ENCODE data around the gene TXNL4A.
A peak's percentile ranks its signal among the peaks of the same experiment; 100 is the strongest.
"Not testable (repeated sequence)": the region's sequence is repeated elsewhere in the genome, so short reads cannot be mapped to it uniquely, and the experiment has no call there.

TXNL4A gene, protein sequence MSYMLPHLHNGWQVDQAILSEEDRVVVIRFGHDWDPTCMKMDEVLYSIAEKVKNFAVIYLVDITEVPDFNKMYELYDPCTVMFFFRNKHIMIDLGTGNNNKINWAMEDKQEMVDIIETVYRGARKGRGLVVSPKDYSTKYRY

DNA sequence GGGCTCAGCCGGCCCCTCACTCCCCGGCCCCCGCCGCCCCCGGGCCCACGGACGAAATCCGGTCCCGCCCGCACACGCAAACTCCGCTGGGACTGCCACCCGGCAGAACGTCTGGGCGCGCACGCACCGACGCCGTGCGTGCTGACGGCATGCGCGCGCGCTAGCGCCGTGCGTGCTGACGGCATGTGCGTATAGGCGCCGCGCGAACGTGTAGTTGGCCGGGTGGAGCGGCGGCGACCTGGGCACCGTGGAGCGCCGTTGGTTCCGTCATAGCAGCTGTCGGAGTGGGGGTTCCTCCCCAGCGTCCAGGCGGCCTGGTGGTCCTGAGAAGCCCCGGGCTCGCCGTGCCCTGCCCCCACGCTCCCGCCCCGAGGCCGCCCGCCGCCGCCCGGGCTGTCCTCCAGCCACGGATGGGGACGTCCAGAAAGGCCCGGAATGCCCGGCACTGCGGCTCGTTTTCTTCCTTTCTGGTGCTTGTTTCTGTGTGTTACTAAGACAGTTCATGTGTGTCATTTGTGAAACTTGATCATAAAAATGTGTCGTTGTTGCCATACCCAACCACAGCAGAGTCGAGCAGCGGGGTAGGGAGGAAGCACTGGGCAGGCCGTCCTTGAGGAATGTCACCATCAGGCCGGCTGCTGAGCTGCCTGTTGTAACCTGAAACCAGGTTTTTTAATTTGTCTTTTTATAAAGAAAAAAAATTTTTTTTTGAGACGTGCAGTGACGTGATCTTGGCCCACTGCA lies at the start of gene TXNL4A:
Gene TXNL4A, minus strand, starts transcription at position 113 of the 744 bp plus-strand sequence. CDS start 171 bp downstream, outside the sequence.
- peak; percentile 80 to 85 for DNase-seq

DNA sequence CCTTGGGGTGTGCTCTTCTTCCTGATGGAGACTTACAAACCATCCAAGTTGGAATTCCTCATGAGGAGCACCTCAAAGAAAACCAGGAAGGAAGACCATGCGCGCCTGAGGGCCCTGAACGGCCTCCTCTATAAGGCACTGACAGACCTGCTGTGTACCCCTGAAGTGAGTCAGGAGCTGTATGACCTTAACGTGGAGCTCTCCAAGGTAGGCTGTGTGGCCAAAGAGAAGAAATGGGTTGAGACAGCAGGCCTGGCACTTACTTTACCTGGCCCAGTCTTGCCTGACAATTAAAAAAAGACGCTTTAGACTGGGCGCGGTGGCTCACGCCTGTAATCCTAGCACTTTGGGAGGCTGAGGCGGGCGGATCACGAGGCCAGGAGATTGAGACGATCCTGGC lies 48.9 kb upstream of the TXNL4A start:
- no peak for DNase-seq

DNA sequence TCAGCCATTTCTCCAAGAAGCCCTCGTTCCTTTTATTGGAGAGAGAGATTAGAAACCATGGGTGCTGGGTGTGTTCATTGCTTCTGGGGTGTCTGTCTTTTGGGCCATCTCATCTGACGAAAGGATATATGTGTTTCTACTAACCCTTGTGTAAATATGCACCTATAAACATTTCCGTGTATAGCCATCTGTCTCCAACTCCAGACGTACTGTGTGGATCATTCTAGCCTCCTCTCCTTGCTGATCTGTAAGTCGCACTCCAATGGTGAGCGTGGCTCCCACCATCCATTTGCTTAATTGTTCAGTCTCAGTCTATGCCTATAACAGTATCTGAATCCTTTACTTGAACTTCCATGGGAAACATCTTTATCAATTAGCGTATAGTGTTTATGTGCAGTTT lies 47.6 kb upstream of the TXNL4A start:
- DNase-seq = no peak

DNA sequence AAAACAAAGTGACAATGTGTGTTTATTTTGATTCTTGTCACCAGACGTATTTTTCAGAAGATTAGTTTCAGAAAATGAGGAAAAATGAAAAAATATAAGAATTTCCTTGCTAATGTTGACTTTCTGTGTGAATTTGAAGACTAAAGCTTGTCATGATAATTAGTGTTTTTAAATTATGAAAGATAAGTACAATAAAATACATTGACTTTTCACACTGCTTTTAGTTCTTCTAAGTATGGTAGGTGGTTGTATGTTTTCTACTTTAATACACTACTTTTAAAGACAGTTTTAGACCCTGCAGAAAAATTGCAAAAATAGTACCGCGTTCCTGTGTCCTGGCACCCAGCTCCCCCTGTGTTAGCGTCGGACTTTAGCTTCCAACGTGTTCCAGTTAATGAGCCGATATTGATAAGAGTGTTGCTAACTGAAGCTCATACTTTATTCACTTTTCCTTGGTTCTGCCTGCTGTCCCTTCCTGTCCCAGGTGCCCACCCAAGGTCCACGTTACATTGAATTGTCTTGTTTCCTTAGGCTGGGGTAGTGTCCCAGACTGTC lies 46.6 kb upstream of the TXNL4A start:
- no peak for DNase-seq

DNA sequence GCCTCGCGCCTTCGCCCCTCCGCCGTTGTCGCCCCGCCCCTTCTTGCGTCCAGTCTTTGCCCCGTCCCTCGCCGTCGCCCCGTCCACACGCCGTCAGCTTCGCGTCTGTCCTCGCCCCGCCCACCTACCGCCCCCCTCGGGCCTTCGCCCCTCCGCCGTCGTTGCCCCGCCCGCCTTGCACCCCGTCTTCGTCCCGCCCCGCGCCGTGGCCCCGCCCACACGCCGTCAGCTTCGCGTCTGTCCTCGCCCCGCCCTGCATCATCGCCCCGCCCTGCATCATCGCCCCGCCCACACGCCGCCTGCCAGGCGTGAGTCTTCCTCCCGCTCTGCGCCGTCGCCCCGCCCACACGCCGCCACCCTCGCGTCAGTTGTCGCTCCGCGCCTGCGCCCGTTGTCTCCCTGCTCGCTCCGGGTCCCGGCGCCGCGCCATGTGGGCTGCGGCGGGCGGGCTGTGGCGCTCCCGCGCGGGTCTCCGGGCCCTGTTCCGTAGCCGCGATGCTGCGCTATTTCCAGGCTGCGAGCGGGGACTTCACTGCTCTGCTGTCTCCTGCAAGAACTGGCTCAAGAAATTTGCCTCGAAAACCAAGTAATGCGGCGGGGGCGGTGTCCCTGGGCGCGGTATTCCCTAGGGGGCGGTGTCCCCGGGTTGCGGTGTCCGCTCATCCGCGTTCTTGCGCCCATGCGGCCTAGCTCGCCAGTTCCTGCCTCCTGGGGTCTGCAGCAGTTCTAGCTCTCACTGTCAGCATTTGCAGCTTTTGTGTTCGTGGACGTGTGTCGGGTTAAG lies 45.9 kb upstream of the TXNL4A start, which contains the start of gene RBFA:
Gene RBFA, plus strand, starts transcription at position 367 of the 784 bp plus-strand sequence. Its CDS starts 62 bp downstream, at position 429.
- DNase-seq = peak; percentile 96 to 100

DNA sequence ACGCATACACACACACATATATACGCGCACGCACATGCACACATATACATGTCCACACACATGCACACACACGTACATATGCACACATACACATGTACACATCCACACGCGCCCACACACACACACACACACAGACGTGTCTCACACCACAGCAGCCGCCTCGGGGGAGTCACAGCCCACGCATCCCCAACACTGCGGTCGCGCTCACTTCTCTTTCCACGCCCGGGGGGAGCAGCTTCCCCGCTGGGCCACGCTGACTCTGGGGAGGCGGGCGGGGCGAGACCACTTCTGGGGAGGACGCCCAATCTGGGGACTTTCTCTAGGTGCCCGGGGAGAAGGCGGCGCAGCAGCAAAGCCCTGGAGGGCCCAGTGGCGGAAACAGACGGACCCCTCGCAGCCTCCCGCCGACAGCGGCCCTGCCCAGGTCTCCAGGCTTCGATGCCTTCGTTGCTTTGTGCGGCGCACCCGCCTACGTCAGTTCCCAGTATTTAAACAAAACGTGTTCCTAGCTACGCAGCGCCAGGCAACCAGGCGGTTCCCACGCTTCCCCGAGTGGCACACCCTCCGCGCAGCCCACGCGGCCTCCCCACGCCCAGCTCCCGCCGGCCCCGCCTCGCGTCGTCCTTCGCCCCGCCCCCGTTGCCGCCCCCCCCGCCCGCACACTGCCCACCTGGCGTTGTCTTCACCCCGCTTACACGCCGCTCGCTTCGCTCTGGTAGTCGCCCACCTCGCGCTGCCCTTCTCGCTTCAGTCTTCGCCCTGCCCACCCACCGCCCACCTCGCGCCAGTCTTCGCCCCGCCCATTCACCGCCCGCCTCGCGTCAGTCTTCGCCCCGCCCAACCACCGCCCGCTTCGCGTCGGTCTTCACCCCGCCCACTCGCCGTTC lies 45.1 kb upstream of the TXNL4A start:
- DNase-seq = peak; percentile 80 to 82

DNA sequence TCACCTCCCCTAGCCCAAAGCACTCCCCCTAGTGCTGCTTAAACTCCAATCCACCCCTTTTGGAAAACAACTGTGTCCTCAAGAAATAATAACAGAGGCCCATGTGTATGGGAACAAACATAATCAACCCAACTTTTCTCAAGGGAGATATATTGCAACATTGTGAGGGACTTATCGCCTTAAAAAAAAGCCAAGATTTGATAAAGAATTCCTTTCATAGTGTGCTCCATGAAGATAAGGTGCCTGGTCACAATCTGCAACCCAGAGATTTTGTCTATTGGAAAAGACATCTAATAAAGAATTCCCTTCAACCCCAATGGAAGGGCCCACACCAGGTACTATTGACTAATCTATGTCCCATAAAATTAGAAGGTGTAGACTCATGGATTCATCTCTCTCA lies 41.3 kb upstream of the TXNL4A start:
- DNase-seq = no peak

DNA sequence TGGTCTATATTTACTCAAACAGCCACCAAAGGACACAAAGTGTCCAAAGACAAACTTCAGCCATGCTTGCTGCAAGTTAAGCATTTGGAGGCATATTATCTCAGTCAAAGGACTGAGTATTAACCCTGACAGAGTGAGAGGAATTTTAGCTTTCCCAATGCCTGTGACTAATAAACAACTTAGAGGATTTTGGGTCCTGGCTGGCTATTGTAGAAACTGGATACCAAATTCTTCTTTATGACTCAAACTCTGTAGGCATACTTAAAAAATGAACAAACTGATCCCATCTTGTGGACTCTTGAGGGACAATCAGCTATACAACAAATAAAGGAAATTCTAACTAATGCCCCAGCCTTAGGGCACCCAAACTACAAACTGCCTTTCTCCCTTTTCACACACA lies 39.4 kb upstream of the TXNL4A start:
- not testable (repeated sequence) for DNase-seq

DNA sequence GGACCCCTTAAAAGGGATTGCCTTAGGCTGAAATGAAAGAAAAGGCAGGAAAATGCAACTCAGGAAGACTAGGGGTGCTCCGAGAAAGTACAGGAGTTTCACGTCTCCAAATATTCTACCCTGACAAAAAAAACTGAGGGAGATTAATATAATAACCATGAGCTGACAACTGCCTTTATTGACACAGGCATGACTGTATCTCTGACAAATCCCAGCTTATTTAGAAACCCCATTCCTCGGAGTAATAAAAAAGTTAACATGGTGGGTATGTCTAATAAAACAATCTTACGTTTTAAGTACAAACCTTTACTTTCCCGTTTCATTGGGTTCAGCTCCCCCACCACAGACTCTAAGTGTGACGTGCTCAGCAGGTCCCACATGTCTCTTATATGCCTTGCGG lies 38.0 kb upstream of the TXNL4A start:
- DNase-seq = no peak

DNA sequence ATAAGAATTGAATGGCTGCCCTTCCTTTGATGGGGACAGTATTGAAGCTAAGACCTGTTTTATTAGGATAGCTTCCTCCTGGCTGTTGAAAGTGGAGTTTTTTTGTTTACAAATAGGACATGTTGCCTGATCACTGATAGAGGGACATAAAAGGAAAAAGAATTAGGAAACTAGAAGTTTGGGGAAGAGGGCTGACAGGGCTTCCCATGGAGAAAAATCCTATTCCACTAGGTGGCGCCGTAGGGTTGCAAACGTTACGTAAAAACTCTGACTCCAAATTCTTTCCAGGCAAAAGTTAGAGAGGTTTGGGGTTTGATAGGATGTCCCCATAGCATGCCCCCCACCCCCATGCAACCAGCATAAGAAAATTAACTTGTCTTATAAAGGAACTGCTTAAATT lies 34.8 kb upstream of the TXNL4A start:
- DNase-seq = peak in 1 of 2 donors; percentile 44

DNA sequence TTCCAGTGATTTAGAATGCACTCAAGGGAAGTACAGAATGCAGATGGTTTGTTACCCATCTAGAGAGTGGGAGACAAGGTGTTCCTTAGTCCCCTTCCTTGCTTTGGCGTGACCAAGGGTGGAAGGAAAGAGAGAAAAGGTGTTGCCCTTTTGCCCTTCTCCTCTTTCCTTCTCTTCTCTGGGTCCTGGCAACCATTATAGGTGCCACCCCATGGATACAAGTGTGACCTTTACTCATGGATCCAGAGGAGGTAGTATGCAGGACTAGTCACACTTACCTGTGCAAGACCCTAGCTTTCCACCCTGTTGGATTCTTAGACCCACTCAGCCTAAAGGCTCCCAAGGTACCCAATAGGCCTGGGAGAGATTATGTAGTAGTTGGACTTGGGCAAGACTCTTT lies 34.2 kb upstream of the TXNL4A start:
- DNase-seq = peak in 1 of 2 donors; percentile 28

DNA sequence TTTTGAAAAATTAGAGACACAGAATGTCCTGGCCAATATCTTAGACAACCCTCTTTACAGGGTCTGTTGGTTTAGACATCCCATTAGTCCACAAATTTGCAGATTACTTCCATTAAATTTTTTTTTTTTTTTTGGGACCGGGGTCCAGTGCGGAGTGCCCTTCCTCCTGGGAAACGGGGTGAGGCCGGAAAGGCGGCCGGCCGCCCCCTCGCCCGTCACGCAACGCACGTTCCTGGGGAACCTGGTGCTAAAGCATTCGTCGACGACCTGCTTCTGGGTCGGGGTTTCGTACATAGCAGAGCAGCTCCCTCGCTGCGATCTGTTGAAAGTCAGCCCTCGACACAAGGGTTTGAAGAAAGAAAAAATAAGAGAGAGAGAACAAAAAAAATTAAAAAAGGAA lies 24.4 kb upstream of the TXNL4A start:
- DNase-seq = no peak

DNA sequence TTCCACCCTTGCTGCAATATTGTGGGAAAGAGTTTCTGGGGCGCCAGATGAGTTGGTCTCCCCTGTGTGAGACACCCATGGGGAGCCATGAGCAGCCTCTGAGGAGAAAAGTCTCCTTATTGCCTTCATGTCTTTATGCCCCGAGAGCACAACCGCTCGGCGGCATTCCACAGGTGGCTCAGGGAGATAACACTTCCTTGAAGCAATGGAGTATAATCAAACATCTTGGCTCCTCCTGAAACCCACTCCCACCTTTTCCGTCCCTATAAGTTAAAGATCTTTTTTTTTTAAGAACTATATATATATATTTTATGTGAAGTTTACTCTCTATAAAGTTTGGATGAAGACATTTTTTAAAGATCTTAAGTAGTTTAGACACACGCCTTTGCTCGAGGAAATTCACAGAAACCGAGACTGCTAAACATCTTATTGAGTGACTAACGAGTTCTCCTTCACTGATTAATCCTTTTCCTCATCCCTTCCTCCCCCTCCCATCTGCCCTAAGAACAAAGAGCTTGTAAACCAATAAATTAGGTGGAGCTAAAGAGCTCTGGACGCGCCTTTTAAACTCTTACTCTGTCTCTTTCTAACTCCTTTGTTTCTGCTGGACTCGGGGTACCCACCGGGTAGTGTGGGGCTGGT lies 23.3 kb upstream of the TXNL4A start:
- not testable (repeated sequence) for DNase-seq

DNA sequence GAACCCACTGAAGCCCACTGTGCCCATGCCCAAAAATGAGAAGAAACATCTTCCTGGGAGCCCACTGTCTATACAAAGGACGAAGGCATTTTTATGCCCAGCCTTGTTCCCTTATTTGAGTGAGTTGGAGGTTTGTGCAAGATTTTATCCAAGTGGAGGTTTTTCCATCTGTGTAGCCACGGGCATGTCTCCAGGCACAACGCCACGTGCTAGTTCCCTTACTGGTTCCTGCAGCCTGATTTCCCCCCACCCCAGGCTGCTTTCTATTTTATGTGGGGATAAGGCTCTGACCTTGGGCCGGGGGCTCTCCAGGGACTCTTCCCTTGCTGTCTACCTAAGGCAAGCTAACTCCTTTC lies 22.2 kb upstream of the TXNL4A start:
- no peak for DNase-seq

DNA sequence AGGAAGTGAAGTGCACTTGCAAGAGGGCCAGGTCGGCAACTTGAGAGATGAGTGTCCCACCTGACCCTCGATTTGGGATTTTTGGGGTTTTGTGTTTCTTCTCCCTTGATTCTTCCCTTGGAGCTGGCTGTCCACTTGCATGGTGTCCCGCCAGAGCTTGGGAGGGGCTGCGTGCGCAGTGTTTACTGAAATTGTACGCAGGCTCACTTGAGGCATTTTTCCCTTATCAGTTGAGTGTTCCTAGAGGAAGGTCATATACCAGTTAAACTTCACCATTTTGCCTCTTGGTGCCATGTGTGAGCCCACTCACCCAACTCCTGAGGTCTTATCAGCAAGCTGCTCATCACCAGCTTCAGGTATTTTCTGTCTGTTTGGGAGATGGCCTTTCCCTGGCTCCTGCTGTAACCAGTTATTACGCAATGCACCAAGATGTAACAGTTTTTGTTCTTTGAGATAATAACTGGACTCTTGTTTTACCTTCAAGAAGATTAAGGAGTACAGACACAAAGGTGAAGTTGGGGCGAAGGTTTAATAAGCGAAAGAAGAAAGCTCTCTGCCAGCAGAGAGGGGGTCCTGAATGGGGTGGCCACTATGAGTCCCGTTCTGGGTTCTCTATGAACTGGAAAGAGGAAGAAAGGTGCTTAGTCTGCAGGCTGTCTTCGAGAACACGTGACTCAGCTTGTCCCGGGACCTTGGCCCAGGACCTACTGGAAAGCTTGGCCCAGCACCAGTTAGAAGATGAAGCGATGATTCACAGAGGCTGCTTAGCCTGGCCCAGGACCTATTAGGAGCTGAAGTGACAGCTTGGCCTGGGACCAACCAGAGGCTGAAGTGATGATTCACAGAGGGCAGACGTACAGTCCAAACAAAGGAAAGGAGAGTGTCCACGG lies 21.5 kb upstream of the TXNL4A start:
- no peak for DNase-seq

DNA sequence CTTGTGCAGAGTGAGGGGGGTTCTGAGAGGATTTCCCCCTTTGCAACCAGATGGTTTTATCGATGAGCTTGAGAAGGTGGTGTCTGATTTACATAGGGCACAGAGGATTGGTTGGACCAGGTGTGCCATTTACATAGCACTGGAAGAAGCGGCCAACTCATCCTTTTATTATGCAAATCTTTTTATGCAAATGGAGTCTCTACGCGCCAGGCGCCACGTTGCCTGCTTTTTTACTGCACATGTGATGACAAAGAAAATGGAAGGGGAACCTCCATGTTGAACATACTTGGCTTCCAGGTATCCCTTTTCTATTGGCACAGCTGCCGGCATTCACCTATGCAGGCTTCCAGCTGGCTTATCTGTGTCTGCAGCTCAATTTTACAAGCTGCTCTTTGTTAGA lies 18.4 kb upstream of the TXNL4A start:
- DNase-seq = no peak

DNA sequence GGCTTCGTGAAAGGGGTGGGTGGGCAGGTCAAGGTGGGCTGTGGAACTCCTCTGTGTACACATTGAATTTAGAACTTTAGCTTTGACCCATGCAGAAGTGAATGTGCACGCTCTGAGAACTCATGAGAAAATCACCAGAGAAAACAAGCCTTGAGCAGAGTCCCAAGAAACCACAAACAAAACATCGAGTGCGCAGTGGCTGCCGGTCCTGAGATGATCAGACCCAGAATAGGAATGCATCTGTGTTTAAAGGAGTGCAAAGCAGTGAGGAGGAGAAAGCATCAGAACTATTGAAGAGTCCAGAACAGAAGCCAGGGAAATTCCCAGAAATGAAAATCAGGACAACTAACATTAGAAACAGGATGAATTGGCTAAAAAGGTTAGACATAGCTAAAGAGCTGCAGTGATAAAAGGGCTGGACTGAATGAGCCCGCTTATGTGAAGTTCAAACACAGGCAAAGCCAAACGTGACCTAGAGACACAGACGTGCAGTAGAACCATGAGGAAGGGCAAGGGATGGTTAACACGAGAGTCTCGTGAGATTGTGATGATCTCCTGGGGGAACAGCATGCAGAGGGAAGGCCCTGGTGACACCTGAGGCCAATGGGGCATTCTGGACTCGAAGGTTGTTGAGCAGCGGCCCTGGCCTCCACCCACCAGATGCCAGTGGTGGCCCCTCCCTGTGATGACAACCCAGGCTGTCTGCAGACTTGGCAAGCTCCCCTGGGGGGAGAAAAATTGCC lies 16.4 kb upstream of the TXNL4A start:
- DNase-seq = no peak

DNA sequence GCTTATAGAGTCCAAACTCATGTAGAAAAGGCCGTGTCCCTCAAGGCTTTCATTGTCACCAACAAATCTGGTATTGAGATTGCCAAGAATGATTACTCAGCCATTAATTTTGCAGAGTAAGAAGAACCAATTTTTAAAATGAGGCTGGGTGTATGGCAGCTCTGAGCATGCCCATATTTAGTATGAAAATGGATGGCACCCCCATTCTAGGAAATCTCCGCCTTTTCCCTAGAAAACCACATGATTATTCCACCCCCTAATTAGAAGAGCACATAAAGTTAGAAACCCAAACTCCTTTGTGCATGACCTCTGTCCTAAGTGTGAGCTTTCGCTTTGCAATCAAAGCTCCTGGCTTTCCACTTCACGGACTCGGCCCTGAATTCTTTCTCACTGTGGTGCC lies 14.1 kb upstream of the TXNL4A start:
- no peak for DNase-seq

DNA sequence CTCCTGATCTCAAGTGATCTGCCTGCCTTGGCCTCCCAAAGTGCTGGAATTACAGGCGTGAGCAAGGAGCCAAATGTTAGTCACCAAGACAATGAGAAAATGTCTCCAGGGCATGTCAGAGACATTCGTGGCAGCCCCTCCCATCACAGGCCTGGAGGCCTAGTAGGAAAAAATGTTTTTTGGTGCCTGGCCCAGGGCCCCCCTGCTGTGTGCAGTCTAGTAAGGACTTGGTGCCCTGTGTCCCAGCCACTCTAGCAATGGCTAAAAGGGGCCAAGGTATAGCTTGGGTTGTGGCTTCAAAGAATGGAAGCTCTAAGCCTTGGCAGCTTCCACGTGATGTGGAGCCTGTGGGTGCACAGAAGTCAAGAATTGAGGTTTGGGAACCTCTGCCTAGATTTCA lies 12.5 kb upstream of the TXNL4A start:
- DNase-seq = no peak

DNA sequence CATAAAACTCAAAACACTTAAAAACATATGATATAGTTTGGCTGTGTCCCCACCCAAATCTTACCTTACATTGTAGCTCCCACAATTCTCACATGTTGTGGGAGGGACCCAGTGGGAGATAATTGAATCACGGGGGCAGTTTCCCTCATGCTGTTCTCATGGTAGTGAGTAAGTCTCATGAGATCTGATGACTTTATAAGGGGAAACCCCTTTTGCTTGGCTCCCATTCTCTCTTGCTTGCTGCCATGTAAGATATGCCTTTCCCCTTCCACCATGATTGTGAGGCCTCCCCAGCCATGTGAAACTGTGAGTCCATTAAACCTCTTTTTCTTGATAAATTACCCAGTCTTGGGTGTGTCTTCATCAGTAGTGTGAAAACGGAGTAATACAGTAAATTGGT lies 11.3 kb upstream of the TXNL4A start:
- peak in 1 of 2 donors; percentile 25 for DNase-seq

Measured in inflammatory macrophage treated with lipopolysaccharide for 1 hour (primary cell).